Measurements from ENCODE around the gene CDC20. TPM values are rescaled to one million over a fixed set of nuclear protein-coding genes. Genes with fewer than 3 reads are reported as not detected.

Gene CDC20
- total and polyA plus RNA-seq, 2 donors from 2014 or later = 2.7 to 3.9 TPM

- no peak for TF ChIP-seq CTCF (IDR thresholded peaks at IDR 0.05; ENCODE audit: borderline replicate concordance, extremely low read depth, insufficient read depth)
- Histone ChIP-seq H3K36me3 (ENCODE audit: control insufficient read depth in 2 of 3, insufficient read depth in 3 of 3, low read length in 3 of 3) (peaks cover 0 to 52% (median 26%) of the 10 kb centered on the region in 3 donors), H3K9ac (ENCODE audit: low read length in 3 of 3) (no peak overlapping the region), H3K4me1 (ENCODE audit: control insufficient read depth in 2 of 3, insufficient read depth in 2 of 3, low read depth in 1 of 3, low read length in 3 of 3) (peaks cover 0 to 5% (median 0%) of the 10 kb centered on the region in 3 donors), H3K27ac (ENCODE audit: low read depth in 2 of 2, low read length in 2 of 2) (peak overlapping the region in 1 of 2 donors; percentile 1), H3K9me3 (ENCODE audit: control insufficient read depth in 2 of 3, insufficient read depth in 1 of 3, low read length in 3 of 3) (no peaks in the 10 kb centered on the region), H3K4me3 (ENCODE audit: low read length in 3 of 3) (no peak overlapping the region), H3K27me3 (ENCODE audit: control insufficient read depth, insufficient read depth, low read length) (no peaks in the 10 kb centered on the region)
- no peak for FAIRE-seq
- intact Hi-C loops (cut with DNase I) = no loop called here
- no peak for DNase-seq
Observed at GRCh38 chr1:43405876-43406234, 47.1 kb downstream of the CDC20 start.

GRCh38 chr1:43410571-43410970, 51.8 kb downstream of the CDC20 start:
- Histone ChIP-seq H3K36me3 (ENCODE audit: control insufficient read depth in 2 of 3, insufficient read depth in 3 of 3, low read length in 3 of 3) (peaks cover 0 to 25% (median 11%) of the 10 kb centered on the region in 3 donors), H3K9ac (ENCODE audit: low read length in 3 of 3) (no peak overlapping the region), H3K9me3 (ENCODE audit: control insufficient read depth in 2 of 3, insufficient read depth in 1 of 3, low read length in 3 of 3) (no peaks in the 10 kb centered on the region), H3K4me1 (ENCODE audit: control insufficient read depth in 2 of 3, insufficient read depth in 2 of 3, low read depth in 1 of 3, low read length in 3 of 3) (peaks cover 0 to 1% (median 0%) of the 10 kb centered on the region in 3 donors), H3K27ac (ENCODE audit: low read depth in 2 of 2, low read length in 2 of 2) (no peak overlapping the region), H3K4me3 (ENCODE audit: low read length in 3 of 3) (no peak overlapping the region), H3K27me3 (ENCODE audit: control insufficient read depth, insufficient read depth, low read length) (no peaks in the 10 kb centered on the region)
- DNase-seq (no peak), FAIRE-seq (no peak)
- intact Hi-C loops (cut with DNase I) = no loop called here
- TF ChIP-seq CTCF (IDR thresholded peaks at IDR 0.05; ENCODE audit: borderline replicate concordance, extremely low read depth, insufficient read depth) = no peak

Small RNAs within 50 kb of the gene (microRNA-seq; reads per million reads assigned to microRNA genes)
- gene MIR6734 = not detected

Other genes starting within 250 kb of the CDC20 start
- 52.5 TPM for gene EBNA1BP2, start 186.7 kb upstream of the CDC20 start, total RNA-seq
- 98.8 TPM for gene EBNA1BP2, start 186.7 kb upstream of the CDC20 start, polyA plus RNA-seq (ENCODE audit: insufficient read depth, low read depth, low replicate concordance)
- 2.3 TPM for gene CFAP57, start 186.7 kb upstream of the CDC20 start, total RNA-seq
- 0.34 TPM for gene CFAP57, start 186.7 kb upstream of the CDC20 start, polyA plus RNA-seq (ENCODE audit: insufficient read depth, low read depth, low replicate concordance)
- 17.5 TPM for gene TMEM125, start 89.0 kb upstream of the CDC20 start, total RNA-seq
- gene TMEM125, start 89.0 kb upstream of the CDC20 start, polyA plus RNA-seq (ENCODE audit: insufficient read depth, low read depth, low replicate concordance) = 22.0 TPM
- gene C1orf210, start 73.4 kb upstream of the CDC20 start, total RNA-seq = 21.1 TPM
- gene C1orf210, start 73.4 kb upstream of the CDC20 start, polyA plus RNA-seq (ENCODE audit: insufficient read depth, low read depth, low replicate concordance) = 33.3 TPM
- 46.3 TPM for gene TIE1, start 58.0 kb upstream of the CDC20 start, total RNA-seq
- 15.0 TPM for gene TIE1, start 58.0 kb upstream of the CDC20 start, polyA plus RNA-seq (ENCODE audit: insufficient read depth, low read depth, low replicate concordance)
- gene MPL, start 21.2 kb upstream of the CDC20 start, total RNA-seq = 0.25 TPM
- gene MPL, start 21.2 kb upstream of the CDC20 start, polyA plus RNA-seq (ENCODE audit: insufficient read depth, low read depth, low replicate concordance) = not detected
- gene ELOVL1, start 9.0 kb downstream of the CDC20 start, total RNA-seq = 85.1 TPM
- 86.0 TPM for gene ELOVL1, start 9.0 kb downstream of the CDC20 start, polyA plus RNA-seq (ENCODE audit: insufficient read depth, low read depth, low replicate concordance)
- gene MED8, start 30.8 kb downstream of the CDC20 start, total RNA-seq = 36.5 TPM
- gene MED8, start 30.8 kb downstream of the CDC20 start, polyA plus RNA-seq (ENCODE audit: insufficient read depth, low read depth, low replicate concordance) = 44.3 TPM
- gene SZT2, start 30.9 kb downstream of the CDC20 start, total RNA-seq = 66.8 TPM
- 10.4 TPM for gene SZT2, start 30.9 kb downstream of the CDC20 start, polyA plus RNA-seq (ENCODE audit: insufficient read depth, low read depth, low replicate concordance)
- gene HYI, start 95.0 kb downstream of the CDC20 start, total RNA-seq = 50.5 TPM
- gene HYI, start 95.0 kb downstream of the CDC20 start, polyA plus RNA-seq (ENCODE audit: insufficient read depth, low read depth, low replicate concordance) = 91.2 TPM
- gene PTPRF, start 171.9 kb downstream of the CDC20 start, total RNA-seq = 197 TPM
- 39.5 TPM for gene PTPRF, start 171.9 kb downstream of the CDC20 start, polyA plus RNA-seq (ENCODE audit: insufficient read depth, low read depth, low replicate concordance)

All from kidney (tissue), 14 donors.